SK-MEL-5 (cell line): ENCODE measurements around the gene CAAP1. TPM values are rescaled to one million over a fixed set of nuclear protein-coding genes. Genes with fewer than 3 reads are reported as not detected.

ENCODE experiments used
- small RNA-seq, 2 experiments: library from RNA; depleted of rRNA; stranded (forward); fragments of <200 nt; gene quantifications; one replicate each; pipeline ENCODE3, GENCODE V24; 2014
- total RNA-seq: library from RNA; depleted of rRNA; stranded (reverse); fragments of >200 nt; shearing (Covaris generic); gene quantifications from 2 replicates; pipeline ENCODE4 v1.2.3, GENCODE V29; 2014; rRNA removed

Gene CAAP1
- total RNA-seq, 1 experiment from 2014 or later = not detected

Small RNAs within 50 kb of the gene (small RNA-seq; reads per million reads assigned to genes)
- 0 reads per million in 2 experiments for gene RF00322
- 0 to 0.05 reads per million in 2 experiments for gene RN7SL100P

Other genes starting within 250 kb of the CAAP1 start
- gene PLAA, start 54.4 kb upstream of the CAAP1 start, total RNA-seq = not detected in 2 replicates
- not detected in 2 replicates for gene IFT74, start 63.6 kb upstream of the CAAP1 start, total RNA-seq
- gene LRRC19, start 112.9 kb upstream of the CAAP1 start, total RNA-seq = not detected in 2 replicates
- gene TEK, start 216.4 kb upstream of the CAAP1 start, total RNA-seq = not detected in 2 replicates